ENCODE data around the gene RNF220. TPM values are rescaled to one million over a fixed set of nuclear protein-coding genes. Genes with fewer than 3 reads are reported as not detected.

The RNF220 gene
- total RNA-seq, 2 donors from 2014 or later, result 85.4 to 124 TPM

DNA sequence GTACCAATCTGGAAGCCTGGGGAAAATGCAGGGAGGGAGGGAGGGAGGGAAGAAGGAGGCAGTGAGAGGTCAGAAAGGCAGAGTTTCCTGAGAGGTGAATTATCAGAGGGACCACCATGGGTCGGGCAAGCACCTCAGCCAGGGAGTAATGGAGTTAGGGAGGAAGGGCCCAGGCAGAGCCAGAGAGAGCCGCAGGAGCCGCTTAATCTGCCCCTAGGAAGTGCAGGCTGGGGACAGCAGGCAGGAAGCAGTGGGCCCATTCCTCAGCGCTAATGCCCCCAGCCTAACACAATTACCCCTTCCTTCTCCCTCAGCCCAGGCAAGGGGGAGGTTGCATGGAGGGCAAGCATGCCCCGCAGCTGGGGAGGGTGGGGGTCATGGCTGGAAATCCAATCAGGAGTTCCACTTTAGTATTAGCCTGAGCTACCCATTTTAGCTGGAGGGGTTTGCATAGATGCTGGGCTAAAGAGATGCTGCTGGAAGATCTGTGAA is 160.2 kb downstream of the RNF220 start:
- no peak for TF ChIP-seq POLR2A (IDR thresholded peaks at IDR 0.05)
- TF ChIP-seq, protein P1, sequence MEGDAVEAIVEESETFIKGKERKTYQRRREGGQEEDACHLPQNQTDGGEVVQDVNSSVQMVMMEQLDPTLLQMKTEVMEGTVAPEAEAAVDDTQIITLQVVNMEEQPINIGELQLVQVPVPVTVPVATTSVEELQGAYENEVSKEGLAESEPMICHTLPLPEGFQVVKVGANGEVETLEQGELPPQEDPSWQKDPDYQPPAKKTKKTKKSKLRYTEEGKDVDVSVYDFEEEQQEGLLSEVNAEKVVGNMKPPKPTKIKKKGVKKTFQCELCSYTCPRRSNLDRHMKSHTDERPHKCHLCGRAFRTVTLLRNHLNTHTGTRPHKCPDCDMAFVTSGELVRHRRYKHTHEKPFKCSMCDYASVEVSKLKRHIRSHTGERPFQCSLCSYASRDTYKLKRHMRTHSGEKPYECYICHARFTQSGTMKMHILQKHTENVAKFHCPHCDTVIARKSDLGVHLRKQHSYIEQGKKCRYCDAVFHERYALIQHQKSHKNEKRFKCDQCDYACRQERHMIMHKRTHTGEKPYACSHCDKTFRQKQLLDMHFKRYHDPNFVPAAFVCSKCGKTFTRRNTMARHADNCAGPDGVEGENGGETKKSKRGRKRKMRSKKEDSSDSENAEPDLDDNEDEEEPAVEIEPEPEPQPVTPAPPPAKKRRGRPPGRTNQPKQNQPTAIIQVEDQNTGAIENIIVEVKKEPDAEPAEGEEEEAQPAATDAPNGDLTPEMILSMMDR (IDR thresholded peaks at IDR 0.05), result no peak
- Histone ChIP-seq H3K27me3 (no peaks in the 10 kb centered on the region), H3K4me1 (peaks cover 10% of the 10 kb centered on the region), H3K4me3 (no peak overlapping the region), H3K27ac (no peak overlapping the region), H3K36me3 (replicated peaks in 1 of 2; ENCODE audit: insufficient read depth in 1 of 2, low read depth in 2 of 2) (no peaks in the 10 kb centered on the region), H3K9me3 (no peaks in the 10 kb centered on the region)
- 64 to 79% methylated on average over 5 of the region's 5 CpGs for WGBS, 2 donors
- no peak for DNase-seq
- ATAC-seq, result no peak
- intact Hi-C loops (cut with DNase I), result no loop called here

GRCh38 chr1:44565833-44566232 is 160.8 kb downstream of the RNF220 start:
- no peak for TF ChIP-seq POLR2A (IDR thresholded peaks at IDR 0.05)
- TF ChIP-seq, protein P1 (IDR thresholded peaks at IDR 0.05), result no peak
- Histone ChIP-seq H3K4me3 (no peak overlapping the region), H3K27ac (no peak overlapping the region), H3K4me1 (peaks cover 10% of the 10 kb centered on the region), H3K9me3 (no peaks in the 10 kb centered on the region), H3K27me3 (no peaks in the 10 kb centered on the region), H3K36me3 (replicated peaks in 1 of 2; ENCODE audit: insufficient read depth in 1 of 2, low read depth in 2 of 2) (no peaks in the 10 kb centered on the region)
- DNase-seq, result no peak
- no peak for ATAC-seq
- WGBS, 2 donors, result 75 to 88% methylated on average over 6 of the region's 6 CpGs
- intact Hi-C loops (cut with DNase I), result no loop called here

DNA sequence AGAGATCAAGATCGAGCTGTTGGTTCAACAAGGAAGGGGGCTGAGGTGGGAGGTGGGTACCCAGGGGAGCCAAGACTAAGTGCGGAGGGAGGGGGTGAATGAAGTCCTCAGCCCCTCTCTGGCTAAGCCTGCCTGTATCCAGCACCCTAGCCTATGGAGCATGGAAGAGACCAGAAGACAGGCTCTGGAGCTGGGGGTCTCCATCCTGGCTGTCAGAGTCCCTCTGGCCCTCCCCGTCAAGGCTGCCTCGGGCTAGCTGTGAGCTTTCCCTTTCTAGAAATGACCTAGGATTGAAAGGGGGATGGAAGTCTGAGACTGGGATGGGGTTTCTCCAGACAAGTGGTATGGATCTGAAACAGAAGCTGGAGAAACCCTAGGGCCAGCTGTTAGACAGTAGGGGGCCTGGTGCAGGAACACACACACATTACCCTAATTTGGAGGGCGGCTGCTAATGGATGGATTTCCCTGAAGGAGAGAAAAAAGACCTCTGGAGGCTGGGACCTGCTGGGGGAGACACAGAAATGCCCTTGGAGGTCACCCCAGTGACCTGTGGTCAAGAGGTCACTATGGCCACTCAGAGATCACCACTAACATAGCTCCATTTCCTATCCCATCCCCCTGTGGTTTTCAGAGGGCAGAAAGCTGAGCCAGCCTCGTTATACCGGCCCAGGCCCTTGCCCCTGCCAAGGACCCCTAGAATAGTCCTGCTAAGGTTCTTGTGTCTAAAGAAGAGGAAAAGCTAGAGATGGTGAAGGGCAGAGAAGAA is 161.4 kb downstream of the RNF220 start:
- Histone ChIP-seq H3K4me3 (no peak overlapping the region), H3K27ac (no peak overlapping the region), H3K27me3 (no peaks in the 10 kb centered on the region), H3K4me1 (peaks cover 10% of the 10 kb centered on the region), H3K9me3 (no peaks in the 10 kb centered on the region), H3K36me3 (replicated peaks in 1 of 2; ENCODE audit: insufficient read depth in 1 of 2, low read depth in 2 of 2) (no peaks in the 10 kb centered on the region)
- TF ChIP-seq, protein P1 (IDR thresholded peaks at IDR 0.05), result no peak
- no peak for TF ChIP-seq POLR2A (IDR thresholded peaks at IDR 0.05)
- intact Hi-C loops (cut with DNase I), result no loop called here
- 80 to 81% methylated on average over 7 of the region's 7 CpGs for WGBS, 2 donors
- DNase-seq (no peak), ATAC-seq (no peak)

GRCh38 chr1:44568128-44568900 is 163.3 kb downstream of the RNF220 start:
- WGBS, 2 donors, result 59 to 61% methylated on average over 10 of the region's 10 CpGs
- H3K9me3 ChIP-seq, result no peaks in the 10 kb centered on the region
- H3K4me1 ChIP-seq, result peaks cover 10% of the 10 kb centered on the region
- H3K27me3 ChIP-seq, result no peaks in the 10 kb centered on the region
- intact Hi-C loops (cut with DNase I), result no loop called here
- no peak overlapping the region for H3K27ac ChIP-seq
- TF ChIP-seq, protein P1 (IDR thresholded peaks at IDR 0.05), result no peak
- TF ChIP-seq POLR2A (IDR thresholded peaks at IDR 0.05), result no peak
- no peak overlapping the region for H3K4me3 ChIP-seq
- H3K36me3 ChIP-seq (replicated peaks in 1 of 2; ENCODE audit: insufficient read depth in 1 of 2, low read depth in 2 of 2), result no peaks in the 10 kb centered on the region
- ATAC-seq (peak; percentile 33), DNase-seq (peak in 1 of 4 donors; percentile 16)

Measured in body of pancreas (tissue), 4 donors.